ENCODE results near the gene SRPK2.
A peak's percentile ranks its signal among the peaks of the same experiment; 100 is the strongest.
"Not testable (repeated sequence)": the region's sequence is repeated elsewhere in the genome, so short reads cannot be mapped to it uniquely, and the experiment has no call there.

Gene SRPK2

GRCh38 chr7:105336009-105336408 is 52.7 kb downstream of the SRPK2 start:
- FAIRE-seq = peak; percentile 91

- not testable (repeated sequence) for FAIRE-seq
Measured at GRCh38 chr7:105332661-105333060, 56.1 kb downstream of the SRPK2 start.

DNA sequence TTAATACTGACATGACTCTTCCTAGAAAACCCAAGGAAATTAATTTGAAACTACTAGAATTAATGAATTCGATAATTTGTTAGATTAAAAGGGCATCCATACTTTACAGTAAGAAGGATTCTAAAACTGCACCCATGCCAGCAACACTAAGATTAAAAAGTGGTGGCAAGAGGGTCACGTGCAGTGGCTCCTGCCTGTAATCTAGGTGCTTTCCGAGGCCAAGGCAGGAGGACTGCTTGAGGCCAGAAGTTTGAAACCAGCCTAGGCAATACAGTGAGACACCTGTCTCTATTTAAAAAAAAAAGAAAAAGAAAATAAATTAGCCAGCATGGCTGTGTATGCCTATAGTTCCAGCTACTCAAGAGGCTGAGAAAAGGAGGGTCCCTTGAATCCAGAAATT is 58.2 kb downstream of the SRPK2 start:
- no peak for FAIRE-seq

DNA sequence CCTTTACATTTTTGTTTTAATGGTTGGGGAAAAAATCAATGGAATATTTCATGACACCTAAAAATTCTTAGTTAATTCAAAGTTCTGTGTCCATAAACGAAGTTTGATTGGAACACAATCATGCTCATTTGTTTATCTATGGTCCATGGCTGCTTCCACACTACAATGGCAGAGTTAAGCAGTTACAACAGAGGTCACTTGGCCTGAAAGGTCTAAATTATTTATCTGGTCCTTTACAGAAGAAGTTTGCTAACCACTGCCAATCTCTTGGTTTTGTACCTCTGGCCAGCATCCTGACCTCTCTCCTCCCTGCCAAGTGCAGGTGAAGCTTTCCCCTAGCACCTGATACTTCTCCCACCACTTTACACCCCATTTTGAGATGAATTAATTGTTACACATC is 61.5 kb downstream of the SRPK2 start:
- no peak for FAIRE-seq

DNA sequence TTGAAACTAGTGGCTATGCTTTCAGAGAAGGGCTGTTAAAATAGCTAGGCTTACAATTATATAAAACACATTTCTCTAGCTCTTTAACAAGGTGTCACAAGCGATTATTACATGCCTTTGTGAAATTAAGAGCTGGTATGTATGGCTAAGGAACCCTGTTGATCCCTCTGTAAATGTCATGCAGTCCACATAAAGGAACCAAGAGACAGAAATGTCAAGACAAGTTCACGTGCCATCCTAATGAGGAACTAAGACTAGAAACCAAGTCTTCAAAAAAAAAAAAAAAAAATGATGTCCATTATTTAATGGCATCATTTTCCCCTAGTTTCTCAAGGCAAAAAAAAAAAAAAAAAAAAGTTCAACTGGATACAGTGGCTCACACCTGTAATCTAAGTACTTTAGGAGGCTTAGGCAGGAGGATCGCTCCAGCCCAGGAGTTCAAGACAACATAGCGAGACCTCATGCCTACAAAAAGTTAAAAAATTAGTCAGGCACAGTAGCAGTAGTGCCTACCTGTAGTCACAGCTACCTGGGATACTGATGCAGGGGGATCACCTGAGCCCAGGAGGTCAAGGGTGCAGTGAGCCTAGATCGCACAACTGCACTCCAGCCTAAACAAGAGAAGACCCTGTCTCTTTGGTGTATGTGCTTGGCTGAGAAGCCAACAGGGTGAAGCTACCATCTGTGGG is 63.4 kb downstream of the SRPK2 start:
- FAIRE-seq = no peak

GRCh38 chr7:105324606-105325005 is 64.1 kb downstream of the SRPK2 start:
- not testable (repeated sequence) for FAIRE-seq

DNA sequence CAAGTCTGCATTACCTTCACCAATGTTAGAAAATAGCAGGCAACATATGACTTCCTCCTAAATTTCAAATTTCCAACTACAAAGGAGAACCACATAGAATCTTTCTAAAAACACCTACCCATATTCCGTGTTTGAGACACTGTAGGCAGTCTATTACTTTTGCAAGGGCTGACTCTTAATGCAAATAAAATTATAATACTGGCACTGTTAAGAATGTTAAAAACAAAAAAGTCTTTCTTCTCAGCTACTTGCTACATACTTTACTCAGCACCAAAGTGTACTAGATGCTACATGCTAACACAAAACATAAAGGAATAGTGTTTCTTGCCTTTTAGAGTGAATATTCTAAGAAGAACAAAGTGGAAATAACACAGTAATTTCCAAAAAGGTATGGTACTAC is 65.4 kb downstream of the SRPK2 start:
- no peak for FAIRE-seq

- FAIRE-seq = no peak
Measured at GRCh38 chr7:105322655-105323277, 66.0 kb downstream of the SRPK2 start.

- no peak for FAIRE-seq
Measured at GRCh38 chr7:105321754-105322455, 66.8 kb downstream of the SRPK2 start.

- no peak for FAIRE-seq
Measured at GRCh38 chr7:105320896-105321295, 67.8 kb downstream of the SRPK2 start.

- no peak for FAIRE-seq
Measured at GRCh38 chr7:105319578-105319977, 69.1 kb downstream of the SRPK2 start.

DNA sequence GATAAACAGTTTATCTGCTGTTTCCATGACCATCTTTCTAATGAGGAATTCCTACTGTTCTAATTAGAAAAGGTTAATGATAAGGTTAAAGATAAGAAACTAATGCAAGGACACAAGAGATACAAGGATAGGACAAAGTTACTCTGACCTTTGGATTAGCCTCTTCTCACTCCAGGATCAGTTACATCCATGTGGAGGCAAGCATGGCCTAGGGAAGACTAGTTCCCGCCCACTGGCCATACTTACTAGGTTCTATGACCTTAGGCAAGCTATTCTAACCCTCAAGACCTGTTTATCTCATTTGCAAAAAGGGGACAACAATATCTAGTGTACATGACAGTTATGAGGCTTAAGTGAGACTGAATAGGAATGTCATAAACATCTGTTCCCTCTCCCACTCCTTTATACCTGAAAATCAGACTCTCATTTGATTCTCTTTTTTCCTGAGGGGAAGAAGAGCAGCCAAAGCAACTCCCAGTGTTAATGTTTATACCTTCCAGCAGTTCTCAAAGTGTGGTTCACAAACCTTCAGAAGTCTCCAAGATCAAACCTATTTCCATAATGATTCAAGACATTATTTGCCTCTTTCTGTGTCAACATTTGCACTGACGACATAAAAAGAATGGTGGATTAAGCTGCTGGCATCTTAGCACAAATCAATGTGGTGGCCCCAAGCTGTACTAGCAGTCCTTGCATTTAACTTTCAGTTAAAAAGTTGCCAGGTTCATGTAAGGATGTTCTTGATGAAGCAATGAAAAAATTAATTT is 72.0 kb downstream of the SRPK2 start:
- FAIRE-seq = no peak

- FAIRE-seq = peak; percentile 41
Measured at GRCh38 chr7:105315357-105315756, 73.4 kb downstream of the SRPK2 start.

DNA sequence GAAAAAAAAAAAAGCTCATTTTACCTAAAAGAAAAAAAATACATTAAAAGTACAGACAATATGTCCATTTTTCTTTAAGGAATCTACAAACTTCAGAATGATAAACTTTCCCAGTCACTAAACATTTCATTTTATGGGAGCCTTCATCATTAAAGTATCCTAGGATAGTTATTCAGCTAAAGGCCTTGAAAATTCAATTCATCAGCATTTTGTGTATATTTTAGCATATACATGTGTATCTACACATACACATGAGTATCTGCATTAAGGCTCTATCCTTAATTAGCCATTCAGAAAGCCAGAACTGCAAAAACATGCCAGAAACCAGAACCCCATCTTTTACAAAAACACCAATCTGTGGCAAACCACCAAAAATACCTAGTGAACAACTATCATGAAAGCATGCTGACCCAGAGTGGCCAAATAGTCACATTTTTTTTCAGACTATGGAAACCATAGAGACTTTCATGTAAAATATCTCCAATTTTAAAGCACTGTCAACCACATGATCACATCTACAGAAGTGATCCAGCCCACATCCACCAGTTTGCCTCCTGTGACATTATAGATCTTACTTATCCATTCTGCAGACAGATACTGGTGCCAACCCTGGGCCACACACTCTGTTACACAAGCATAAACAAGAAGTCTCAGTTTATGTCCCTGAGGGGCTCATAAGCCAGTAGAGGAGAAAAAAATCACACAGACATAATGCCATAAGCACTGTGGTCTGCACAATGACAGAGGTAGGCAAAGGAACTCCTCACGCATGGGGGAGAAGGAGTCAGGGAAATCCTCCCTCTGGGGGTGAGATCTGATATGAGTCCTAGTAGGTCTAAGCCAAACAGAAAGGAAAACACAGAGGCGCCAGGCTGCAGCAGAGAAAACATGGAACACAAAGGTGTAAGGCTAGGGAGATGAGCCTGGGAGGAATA is 79.2 kb downstream of the SRPK2 start:
- no peak for FAIRE-seq

- FAIRE-seq = no peak
Measured at GRCh38 chr7:105307163-105307672, 81.5 kb downstream of the SRPK2 start.

GRCh38 chr7:105306298-105306748 is 82.4 kb downstream of the SRPK2 start:
- FAIRE-seq = no peak

GRCh38 chr7:105305633-105306032 is 83.1 kb downstream of the SRPK2 start:
- no peak for FAIRE-seq

GRCh38 chr7:105304040-105304895 is 84.5 kb downstream of the SRPK2 start:
- FAIRE-seq = no peak

DNA sequence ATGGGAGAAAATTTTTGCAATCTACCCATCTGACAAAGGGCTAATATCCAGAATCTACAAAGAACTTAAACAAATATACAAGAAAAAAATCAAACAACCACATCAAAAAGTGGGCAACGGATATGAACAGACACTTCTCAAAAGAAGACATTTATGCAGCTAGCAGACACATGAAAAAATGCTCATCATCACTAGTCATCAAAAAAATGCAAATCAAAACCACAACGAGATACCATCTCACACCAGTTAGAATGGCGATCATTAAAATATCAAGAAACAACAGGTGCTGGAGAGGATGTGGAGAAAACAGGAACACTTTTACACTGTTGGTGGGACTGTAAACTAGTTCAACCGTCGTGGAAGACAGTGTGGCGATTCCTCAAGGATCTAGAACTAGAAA is 88.1 kb downstream of the SRPK2 start:
- FAIRE-seq = not testable (repeated sequence)

DNA sequence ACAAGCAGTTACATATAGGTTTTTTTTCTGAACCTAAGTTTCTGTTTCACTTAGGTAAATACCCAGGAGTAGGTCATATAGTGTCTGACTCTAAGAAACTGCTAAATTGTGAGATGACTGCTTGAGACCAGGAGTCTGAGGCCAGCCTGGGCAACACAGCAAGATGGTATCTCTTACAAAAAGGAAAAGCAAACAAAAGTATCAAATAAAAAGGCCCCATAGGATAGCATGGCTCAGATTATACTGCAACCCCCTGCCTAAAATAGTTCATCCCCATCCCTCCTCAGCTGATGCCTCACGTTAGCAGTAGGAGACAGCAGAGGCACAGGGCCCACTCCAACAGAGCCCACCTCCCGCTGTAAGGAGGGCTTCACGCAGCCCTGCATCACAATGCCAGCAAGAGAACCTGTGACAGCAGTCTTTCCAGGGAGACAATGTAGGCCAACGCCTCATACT is 90.3 kb downstream of the SRPK2 start:
- no peak for FAIRE-seq

DNA sequence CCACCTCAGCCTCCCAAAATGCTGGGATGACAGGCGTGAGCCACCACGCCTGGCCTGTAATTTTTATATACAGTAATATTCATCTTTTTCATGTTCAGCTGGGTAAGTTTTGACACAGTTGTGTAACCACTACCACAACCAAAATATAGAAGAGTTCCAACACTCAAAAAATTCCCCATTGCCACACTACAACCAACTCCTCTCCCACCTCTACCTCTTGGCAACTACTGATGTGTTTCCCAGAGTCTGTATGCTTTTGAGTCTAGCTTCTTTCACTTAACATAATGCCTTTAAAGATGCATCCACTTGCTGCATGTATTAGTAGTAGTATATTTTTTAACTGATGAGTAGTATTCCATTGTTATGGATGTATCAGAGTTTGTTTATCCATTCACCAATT is 90.7 kb downstream of the SRPK2 start:
- no peak for FAIRE-seq
